ENCODE data around the gene OR6K3.
"Not testable (repeated sequence)": the region's sequence is repeated elsewhere in the genome, so short reads cannot be mapped to it uniquely, and the experiment has no call there.

The OR6K3 gene, protein sequence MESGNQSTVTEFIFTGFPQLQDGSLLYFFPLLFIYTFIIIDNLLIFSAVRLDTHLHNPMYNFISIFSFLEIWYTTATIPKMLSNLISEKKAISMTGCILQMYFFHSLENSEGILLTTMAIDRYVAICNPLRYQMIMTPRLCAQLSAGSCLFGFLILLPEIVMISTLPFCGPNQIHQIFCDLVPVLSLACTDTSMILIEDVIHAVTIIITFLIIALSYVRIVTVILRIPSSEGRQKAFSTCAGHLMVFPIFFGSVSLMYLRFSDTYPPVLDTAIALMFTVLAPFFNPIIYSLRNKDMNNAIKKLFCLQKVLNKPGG

DNA sequence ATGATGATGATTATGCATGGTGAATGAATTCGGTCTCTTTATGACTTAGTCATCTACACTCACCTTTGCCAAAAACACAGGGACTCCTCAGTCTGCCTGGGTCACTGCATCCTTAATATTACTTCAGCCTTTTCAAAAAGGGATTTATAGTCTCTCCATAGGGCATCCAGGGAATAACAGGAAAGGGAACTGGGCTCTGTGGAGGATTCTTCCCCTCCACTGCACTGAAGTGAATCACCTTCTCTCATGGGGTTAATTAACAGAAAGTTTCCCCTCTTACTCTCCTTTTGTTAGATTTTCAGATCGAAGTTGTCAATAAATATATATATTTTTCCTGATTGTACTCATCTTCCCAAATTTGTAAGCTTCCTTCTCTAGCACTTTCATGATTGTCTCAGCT, at the start of gene OR6K3:
Gene OR6K3, minus strand, starts transcription at position 101 of the 400 bp plus-strand sequence. CDS start 2,605 bp downstream, outside the sequence.
- DNase-seq (ENCODE audit: low read depth) = no peak

DNA sequence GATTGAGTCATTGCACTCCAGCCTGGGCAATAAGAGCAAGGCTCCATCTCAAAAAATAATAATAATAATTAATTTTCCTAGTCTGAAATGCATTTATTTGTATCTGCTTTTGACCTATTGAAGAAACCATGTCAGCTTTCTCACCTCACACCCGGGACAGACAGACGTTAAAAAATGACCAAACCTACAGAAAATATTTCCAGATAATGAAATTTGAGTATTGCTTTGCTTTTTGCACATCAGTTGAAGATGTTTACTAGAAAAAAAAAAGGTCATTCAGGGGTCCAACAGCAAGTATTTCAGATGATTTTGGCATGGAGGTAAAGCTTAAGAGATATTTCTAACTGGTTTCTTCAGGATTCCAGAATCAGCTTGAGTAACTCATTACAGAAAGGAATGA, 33.9 kb upstream of the OR6K3 start, which contains the start of gene OR6K6:
Gene OR6K6, plus strand, starts transcription at position 301 of the 400 bp plus-strand sequence. CDS start 168 bp downstream, outside the sequence.
- no peak for DNase-seq (ENCODE audit: low read depth)

DNA sequence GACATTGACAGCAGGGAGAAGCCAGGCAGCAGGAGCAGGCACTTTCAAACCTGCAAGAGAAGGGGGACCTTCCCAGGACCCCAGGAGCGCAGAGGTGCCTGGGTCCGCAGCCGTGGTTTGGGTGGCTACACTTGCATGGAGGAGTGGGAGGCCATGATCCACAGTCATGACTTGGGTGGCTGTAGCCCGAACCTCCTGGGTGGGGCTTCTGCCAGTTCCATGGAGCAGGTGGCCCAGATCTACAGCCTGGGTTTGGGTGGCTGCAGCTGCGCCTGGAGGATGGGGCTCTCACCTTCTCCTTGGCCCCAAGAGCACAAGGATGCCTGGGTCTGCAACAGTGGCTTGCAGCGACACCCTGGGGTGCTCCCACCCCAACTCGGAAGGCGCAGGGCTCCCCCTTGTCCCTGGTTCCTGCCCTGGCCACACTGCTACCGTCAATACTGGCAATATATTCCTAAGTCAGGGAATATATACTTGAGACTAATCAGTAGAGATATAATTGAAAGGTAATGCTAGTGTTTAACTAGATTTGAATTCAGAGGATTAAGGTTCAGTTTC, 31.7 kb upstream of the OR6K3 start:
- no peak for DNase-seq (ENCODE audit: low read depth)

DNA sequence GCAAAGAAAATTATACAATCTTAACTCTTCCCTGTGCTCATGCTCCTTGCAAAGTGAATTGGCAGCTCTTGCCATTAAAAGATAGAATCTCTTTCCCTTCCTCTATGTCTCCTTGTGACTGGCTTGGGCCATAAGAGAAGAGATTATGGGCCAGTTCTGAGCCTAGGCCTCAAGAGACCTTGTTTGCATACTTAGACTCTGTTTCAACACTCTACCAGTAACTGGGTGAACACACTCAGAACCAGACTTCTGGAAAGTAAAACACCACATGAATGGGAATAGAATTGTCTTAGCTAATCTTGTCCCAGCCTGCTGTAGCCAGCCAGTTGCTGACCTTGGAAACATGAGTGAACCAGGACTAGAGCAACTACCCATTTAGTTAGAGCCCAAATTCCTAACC, 15.3 kb upstream of the OR6K3 start:
- DNase-seq (ENCODE audit: low read depth) = no peak

DNA sequence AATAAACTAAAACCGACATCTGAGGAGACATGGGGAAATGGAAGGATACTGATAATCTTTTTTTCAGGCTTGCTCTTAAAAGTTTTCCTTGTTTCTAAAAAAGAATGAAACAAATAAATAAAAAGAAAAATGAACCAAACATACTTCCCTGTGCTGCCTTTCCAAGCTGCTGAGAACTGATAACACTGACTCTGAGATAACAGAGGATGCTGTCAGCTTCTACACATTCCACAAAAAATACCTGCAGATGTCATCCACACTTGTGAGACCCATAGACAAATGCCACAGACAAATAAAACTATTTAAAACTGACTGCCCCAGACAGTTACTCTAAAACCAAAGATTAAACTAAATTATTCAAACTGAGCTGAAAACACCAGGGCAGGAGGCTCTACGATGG, 12.0 kb upstream of the OR6K3 start:
- DNase-seq (ENCODE audit: low read depth) = no peak

DNA sequence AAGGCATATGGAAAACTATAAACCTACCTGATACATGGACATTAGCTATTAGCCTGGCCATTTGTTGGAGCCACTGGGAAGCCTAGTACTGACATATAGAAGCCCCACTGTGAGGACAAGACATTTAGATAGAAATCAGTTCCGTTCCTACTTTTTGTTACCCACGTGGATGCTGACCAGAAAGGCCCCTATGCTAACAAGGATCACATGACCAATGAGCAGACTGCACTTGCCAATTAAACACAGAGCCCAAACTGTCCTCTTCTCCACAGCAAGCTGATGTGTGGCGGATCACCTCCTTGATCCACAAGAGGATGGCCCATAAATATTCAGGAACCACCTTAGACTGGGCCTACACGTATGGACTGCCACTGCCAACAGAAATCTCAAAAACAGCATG, 11.2 kb upstream of the OR6K3 start:
- DNase-seq (ENCODE audit: low read depth) = no peak

DNA sequence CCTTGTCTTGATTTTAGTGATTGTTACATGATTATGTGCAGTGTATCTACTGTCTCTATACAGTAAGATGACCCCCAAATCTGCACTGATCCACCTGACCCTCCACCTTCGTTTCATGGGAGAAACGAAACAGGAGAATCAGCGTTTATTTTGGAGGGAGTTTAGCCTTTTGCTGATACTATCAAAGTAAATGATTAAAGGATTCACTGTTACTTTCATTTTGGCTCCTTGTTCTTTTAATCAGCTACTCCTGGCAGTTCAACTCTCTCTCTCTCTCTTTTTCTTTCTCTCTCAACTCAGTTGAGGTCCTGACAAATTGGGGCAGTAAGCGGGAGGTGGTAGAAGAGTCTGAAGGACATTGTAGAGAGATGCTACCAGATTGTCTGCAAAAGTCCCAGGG, 9.9 kb upstream of the OR6K3 start:
- DNase-seq (ENCODE audit: low read depth) = no peak

DNA sequence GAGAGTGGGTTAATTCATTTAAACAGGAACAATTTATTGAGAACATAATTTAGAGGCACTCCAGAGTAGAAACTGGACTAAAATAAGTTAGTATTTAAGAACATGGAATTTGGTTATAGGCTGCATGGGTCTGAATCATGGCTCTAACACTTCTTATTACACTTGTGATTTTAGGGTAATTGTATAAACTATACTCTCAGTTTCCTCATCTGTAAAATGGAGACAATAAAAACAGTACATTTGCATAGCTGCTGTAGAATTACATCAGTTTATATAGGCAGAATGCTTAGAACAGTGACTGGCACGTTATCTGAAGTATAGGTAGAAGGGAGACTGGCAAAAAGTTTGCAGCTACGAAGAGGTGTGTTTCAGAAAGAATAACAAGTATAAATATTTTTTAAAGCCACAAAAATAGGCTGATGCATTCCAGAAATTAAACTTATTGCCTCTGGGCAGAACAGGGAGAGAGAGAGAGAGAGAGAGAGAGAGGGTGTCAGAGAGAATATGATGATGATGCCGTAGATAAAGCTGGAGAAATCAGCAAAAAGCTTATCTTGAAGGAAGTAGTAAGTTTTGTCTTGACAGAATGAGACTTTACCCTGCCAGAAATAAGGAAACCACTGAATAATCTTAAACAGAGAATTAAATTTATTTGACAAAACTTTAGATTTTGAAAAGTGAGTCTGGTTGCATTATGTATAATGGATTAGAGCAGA, 8.1 kb upstream of the OR6K3 start:
- DNase-seq (ENCODE audit: low read depth) = peak; percentile 3

DNA sequence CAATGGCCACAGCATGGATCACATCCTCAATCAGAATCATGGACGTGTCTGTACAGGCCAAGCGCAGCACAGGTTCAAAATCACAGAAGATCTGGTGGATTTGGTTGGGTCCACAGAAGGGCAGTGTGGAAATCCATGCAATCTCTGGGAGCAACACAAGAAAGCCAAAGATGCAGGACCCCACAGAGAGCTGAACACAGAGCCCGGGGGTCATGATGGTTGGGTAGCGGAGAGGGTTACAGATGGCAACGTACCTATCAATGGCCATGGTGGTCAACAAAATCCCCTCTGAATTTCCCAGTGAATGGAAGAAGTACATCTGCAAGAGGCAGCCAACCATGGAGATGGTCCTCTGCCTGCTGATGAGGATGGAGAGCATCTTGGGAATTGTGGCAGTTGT, 3.9 kb upstream of the OR6K3 start:
- DNase-seq (ENCODE audit: low read depth) = no peak

DNA sequence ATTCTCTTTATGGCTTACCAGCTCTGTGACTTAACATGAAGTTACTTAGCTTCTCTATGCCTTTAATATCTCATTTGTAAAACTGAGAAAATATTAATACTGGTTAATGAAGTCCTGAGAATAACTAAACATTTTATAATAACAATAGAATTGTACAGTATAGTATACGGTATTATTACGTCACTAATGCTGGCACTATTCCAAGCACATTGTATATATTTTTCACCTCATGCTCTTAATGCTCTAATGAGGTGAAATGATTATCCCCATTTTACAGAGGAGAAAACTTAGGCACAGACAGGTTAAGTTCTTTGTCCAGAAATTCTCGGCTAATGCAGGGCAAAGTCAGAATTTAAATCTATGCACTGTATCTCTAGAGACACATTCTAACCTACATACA, 856 bp downstream of the OR6K3 start:
- DNase-seq (ENCODE audit: low read depth) = no peak

DNA sequence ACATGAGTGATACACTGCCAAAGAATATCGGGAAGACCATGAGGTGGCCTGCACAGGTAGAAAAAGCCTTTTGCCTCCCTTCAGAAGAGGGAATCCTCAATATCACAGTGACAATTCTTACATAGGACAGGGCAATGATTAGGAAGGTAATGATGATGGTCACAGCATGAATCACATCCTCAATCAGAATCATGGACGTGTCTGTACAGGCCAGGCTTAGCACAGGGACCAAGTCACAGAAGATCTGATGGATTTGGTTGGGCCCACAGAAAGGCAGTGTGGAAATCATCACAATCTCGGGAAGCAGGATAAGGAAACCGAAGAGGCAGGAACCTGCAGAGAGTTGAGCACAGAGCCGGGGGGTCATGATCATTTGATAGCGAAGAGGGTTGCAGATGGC, 3.2 kb downstream of the OR6K3 start:
- DNase-seq (ENCODE audit: low read depth) = no peak

DNA sequence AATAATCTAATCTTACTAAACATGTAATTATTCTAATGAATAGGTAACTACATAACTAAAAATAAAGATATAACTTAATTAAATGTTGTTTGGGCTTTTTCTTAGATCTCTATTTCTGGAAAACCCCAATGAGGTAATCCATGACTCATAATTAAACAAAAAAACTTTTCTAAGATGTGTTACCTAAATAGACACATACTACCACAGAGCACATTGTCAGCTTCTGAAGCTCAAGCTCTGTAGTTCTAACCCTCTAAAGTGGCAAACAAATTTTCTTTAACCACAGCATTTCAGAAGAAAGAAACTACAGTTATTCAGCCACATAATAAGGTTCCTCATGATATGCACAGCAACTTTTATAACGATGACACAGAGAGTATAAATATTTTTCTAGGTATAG, 4.2 kb downstream of the OR6K3 start:
- DNase-seq (ENCODE audit: low read depth) = no peak

DNA sequence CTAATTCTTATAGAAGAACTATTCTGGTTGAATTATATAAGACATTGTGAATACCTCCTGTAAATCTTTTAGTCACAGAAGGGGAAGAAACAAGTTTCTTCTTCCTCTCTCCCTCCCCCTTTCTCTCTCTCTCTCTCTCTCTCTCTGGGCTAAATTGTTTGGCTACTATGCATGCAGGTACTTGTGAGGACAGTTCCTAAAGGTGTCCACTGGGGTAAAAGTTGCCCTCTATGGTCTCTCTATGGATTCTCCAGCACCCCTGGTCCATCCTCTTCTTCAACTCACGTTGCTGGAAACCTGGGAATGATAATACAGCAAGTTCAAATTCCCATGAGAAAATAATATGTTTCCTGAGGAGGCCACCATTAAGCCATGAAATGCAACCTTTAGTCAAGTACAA, 5.8 kb downstream of the OR6K3 start:
- DNase-seq (ENCODE audit: low read depth) = no peak

DNA sequence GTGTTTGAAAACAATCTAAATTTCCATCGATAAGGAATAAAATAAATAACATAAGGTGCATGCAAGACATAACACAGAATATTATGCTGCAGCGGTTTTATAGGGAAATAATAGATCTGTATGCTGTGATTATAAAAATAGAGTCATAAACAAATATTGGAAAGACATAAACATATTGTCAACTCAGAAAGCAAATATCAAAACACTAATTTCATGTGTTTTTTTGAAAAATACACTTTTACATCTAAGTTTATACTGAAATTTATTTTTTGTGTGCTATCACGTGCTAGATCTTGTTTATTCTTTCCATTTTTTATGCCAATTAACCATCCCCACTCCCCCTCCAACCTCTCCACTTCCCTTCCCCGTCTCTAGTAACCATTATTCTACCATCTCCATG, 9.4 kb downstream of the OR6K3 start:
- DNase-seq (ENCODE audit: low read depth) = no peak

DNA sequence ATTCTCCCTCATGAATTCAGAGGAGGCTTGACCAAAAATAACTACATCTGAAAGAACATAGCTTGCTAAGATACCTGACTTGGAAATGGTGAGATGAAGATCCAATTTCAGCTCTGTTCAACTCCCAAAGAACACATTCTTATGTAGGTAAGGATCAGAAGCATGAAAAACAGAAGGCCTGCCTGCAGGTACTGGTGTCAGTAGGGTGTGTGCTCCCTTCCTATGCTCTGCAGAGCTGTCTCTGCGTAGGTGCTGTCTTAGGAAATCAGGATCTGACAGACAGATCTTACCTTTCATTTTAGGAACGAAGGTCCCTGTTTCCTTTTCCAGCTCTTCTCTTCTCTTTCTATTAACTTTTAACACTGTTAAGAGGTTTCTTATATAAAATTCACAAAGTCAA, 14.4 kb downstream of the OR6K3 start:
- DNase-seq (ENCODE audit: low read depth) = no peak

DNA sequence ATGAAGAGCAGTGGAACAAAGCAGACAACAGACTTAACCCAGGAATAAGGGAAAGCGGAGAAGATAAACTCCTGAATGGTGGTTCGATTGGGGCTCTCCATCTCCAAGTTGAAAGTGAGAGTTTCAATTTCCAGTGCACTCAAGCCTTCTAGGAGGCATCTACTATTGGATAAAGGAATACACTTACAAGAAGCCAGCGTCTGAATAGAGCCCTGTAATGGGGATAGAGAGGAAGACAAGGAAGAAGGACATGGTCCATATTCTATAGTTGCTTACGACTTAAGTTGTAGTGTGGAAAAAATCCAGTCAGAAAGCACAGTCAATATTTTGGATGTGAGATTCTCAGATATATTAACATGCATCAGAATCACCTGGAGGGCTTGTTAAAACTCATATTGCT, 20.0 kb downstream of the OR6K3 start, which contains the start of gene OR6K2:
Gene OR6K2, minus strand, starts transcription at position 101 of the 400 bp plus-strand sequence. Its CDS starts 0 bp downstream, at position 101.
- no peak for DNase-seq (ENCODE audit: low read depth)

DNA sequence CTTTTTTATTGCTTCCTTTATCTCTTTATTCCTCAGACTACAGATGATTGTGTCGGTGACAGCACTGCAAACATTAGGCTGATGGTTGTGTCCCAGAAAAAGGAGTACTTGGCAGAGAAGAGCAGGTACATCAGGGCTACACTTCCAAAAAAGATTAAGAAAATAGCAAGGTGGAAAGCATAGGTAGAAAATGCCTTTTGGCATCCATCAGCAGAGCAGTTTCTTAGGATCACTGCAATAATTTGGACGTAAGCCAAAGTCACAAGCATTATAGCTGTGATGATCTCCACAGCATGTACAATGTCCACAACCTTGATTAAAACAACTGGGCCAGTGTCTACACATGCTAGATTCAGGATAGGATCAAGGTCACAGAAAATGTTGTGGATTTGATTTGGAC, 25.9 kb downstream of the OR6K3 start:
- no peak for DNase-seq (ENCODE audit: low read depth)

DNA sequence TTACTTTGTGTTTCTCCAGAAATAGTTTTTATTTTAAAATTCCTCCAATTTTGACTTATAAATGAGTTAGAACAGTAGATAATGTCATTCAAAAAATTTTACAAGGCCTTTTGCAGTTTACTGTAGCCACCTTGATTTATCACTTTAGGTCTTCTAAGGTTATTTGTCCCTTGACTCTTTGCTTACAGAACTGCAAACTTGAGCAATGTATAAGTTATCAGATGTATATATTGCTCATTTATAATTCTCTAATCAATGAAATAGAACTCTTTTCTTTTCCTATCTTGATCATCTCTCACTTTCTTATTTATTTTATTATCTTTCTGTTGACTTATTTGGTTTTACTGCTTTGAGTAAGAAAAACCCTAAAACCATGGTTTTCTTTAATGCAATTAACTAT, 28.2 kb downstream of the OR6K3 start:
- DNase-seq (ENCODE audit: low read depth) = no peak

DNA sequence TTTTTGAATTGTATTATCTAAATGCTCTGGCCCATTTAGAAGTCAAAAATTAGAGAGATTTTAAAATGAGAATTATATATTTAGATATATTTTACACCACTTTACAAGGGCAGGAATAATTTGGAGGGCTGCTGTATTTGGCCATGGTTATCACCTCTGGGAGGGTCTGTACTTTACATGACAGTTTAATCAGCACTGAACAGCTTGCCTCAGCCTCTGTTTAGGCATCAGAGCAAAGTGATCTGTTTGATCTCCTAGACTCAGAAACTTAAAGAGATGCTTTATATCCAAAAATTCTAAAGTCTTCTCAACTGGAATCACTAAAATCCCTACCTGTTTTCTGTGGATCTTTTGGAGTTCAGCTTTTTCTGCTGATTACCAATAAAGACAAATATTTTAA, 28.6 kb downstream of the OR6K3 start:
- no peak for DNase-seq (ENCODE audit: low read depth)

DNA sequence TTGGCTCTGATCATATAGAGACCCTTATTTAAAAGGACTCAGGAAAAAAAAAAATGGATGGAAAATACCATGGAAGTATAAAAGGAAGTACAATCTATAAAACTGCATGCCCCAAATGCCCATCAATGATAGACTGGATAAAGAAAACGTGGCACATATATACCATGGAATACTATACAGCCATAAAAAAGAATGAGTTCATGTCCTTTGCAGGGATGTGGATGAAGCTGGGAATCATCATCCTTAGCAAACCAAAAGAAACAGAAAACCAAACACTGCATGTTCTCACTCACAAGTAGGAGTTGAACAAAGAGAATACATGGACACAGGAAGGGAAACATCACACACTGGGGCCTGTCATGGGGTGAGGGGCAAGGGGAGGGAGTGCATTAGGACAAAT, 29.4 kb downstream of the OR6K3 start:
- not testable (repeated sequence) for DNase-seq (ENCODE audit: low read depth)

DNA sequence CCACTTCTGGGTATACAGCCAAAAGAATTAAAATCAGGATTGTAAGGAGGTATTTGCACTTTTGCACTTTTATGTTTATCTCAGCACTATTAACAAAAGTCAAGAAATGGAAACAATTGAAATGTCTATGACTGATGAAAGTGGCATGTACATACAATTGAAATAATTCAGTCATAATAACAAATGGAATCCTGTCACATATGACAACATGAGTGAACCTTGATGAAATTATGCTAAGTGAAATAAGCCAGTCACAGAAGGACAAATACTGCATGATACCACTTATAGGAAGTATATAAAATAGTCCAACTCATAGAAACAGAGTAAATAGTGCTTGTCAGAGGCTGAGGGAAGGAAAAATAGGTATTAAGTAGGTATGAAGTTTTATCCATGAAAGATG, 30.6 kb downstream of the OR6K3 start:
- no peak for DNase-seq (ENCODE audit: low read depth)

DNA sequence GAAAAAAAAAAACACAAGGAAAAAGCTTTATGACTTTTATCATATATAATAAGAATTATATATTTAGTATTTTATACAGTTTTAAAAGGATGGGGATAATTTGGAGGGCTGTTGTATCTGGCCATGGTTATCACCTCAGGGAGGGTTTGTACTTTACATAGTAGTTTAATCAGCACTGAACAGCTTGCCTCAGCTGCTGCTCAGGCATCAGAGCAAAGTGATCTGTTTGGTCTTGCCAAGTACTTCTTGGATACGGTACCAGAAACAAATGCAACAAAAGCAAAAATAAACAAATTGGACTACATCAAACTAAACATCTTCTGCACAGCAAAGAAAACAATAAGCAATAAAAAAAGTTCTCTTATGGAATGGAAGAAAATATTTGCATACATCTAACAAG, 31.4 kb downstream of the OR6K3 start:
- no peak for DNase-seq (ENCODE audit: low read depth)

DNA sequence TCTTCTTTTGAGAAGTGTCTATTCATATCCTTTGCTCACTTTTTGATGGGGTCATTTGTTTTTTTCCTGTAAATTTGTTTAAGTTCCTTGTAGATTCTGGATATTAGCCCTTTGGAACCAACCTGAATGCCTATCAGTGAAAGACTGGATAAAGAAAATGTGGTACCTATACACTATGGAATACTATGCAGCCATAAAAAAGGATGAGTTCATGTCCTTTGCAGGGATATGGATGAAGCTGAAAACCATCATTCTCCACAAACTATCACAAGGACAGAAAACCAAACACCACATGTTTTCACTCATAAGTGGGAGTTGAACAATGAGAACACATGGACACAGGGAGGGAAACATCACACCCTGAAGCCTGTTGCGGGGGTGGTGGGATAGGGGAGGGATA, 32.2 kb downstream of the OR6K3 start:
- DNase-seq (ENCODE audit: low read depth) = not testable (repeated sequence)

Data from amniotic epithelial cell (primary cell).